Calu3 (cell line): ENCODE measurements around the gene LY6G5C. TPM values are rescaled to one million over a fixed set of nuclear protein-coding genes. Genes with fewer than 3 reads are reported as not detected.

ENCODE experiments used
- BruUV-seq: library from RNA; stranded (reverse); fragments of 400-500 nt; replicated peaks from 2 replicates; lab custom pipeline; 2021; lab: Mats Ljungman, UMichigan
- CTCF ChIA-PET: fragments of 300-600 bp; sonication (Branson Sonifier 250); formaldehyde crosslinking; loops from one replicate; lab custom pipeline; 2022; ENCODE audit warnings: antibody characterized with exemption; lab: Charles Lee
- DNase-seq: peaks from one replicate; pipeline ENCODE4 v3.0.0; 2022
- H3K27ac Mint-ChIP-seq: one replicate; pipeline ENCODE4 v1.8.0; 2022; ENCODE audit warnings: mixed read lengths; ENCODE audit not compliant: unreplicated experiment
- H3K27me3 Mint-ChIP-seq: one replicate; pipeline ENCODE4 v1.8.0; 2022; ENCODE audit warnings: mixed read lengths; ENCODE audit not compliant: unreplicated experiment
- H3K36me3 Mint-ChIP-seq: one replicate; pipeline ENCODE4 v1.8.0; 2022; ENCODE audit warnings: mild to moderate bottlenecking, moderate library complexity, mixed read lengths; ENCODE audit not compliant: insufficient read depth, unreplicated experiment
- H3K4me1 Mint-ChIP-seq: one replicate; pipeline ENCODE4 v1.8.0; 2022; ENCODE audit warnings: mild to moderate bottlenecking, low read depth, mixed read lengths; ENCODE audit not compliant: unreplicated experiment
- H3K4me3 Mint-ChIP-seq: one replicate; pipeline ENCODE4 v1.8.0; 2022; ENCODE audit warnings: mild to moderate bottlenecking, low read depth, moderate library complexity, mixed read lengths; ENCODE audit not compliant: unreplicated experiment
- H3K9me3 Mint-ChIP-seq: one replicate; pipeline ENCODE4 v1.8.0; 2022; ENCODE audit warnings: low read depth, mixed read lengths; ENCODE audit not compliant: unreplicated experiment
- intact Hi-C: fragments of 100-400 bp; cut with micrococcal nuclease; formaldehyde crosslinking; loops from one replicate; pipeline ENCODE4 v1.10.0; 2022; ENCODE audit not compliant: unreplicated experiment
- total RNA-seq: library from RNA; stranded (reverse); gene quantifications from 2 replicates; pipeline ENCODE4 v1.2.3, GENCODE V29; 2022
- TF ChIP-seq, protein P1 (sequence below): fragments of 200-600 bp; IDR thresholded peaks from one replicate; pipeline ENCODE4 v1.8.0; 2022; ENCODE audit warnings: antibody characterized with exemption; ENCODE audit not compliant: unreplicated experiment

Gene LY6G5C
- total RNA-seq, 1 experiment from 2014 or later: 4.9 TPM

GRCh38 chr6:31718265-31718664 lies 37.4 kb upstream of the LY6G5C start:
- peak overlapping the region; percentile 26 for H3K27ac Mint-ChIP-seq
- peaks cover 7% of the 10 kb centered on the region for H3K36me3 Mint-ChIP-seq
- DNase-seq: peak; percentile 88
- intact Hi-C loops: no loop called here
- TF ChIP-seq, protein P1, sequence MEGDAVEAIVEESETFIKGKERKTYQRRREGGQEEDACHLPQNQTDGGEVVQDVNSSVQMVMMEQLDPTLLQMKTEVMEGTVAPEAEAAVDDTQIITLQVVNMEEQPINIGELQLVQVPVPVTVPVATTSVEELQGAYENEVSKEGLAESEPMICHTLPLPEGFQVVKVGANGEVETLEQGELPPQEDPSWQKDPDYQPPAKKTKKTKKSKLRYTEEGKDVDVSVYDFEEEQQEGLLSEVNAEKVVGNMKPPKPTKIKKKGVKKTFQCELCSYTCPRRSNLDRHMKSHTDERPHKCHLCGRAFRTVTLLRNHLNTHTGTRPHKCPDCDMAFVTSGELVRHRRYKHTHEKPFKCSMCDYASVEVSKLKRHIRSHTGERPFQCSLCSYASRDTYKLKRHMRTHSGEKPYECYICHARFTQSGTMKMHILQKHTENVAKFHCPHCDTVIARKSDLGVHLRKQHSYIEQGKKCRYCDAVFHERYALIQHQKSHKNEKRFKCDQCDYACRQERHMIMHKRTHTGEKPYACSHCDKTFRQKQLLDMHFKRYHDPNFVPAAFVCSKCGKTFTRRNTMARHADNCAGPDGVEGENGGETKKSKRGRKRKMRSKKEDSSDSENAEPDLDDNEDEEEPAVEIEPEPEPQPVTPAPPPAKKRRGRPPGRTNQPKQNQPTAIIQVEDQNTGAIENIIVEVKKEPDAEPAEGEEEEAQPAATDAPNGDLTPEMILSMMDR: no peak
- H3K9me3 Mint-ChIP-seq: no peaks in the 10 kb centered on the region
- no peak overlapping the region for H3K4me3 Mint-ChIP-seq
- no TSS peak for BruUV-seq
- CTCF ChIA-PET: no interaction called here
- peaks cover 29% of the 10 kb centered on the region for H3K27me3 Mint-ChIP-seq
- peaks cover 34% of the 10 kb centered on the region for H3K4me1 Mint-ChIP-seq

DNA sequence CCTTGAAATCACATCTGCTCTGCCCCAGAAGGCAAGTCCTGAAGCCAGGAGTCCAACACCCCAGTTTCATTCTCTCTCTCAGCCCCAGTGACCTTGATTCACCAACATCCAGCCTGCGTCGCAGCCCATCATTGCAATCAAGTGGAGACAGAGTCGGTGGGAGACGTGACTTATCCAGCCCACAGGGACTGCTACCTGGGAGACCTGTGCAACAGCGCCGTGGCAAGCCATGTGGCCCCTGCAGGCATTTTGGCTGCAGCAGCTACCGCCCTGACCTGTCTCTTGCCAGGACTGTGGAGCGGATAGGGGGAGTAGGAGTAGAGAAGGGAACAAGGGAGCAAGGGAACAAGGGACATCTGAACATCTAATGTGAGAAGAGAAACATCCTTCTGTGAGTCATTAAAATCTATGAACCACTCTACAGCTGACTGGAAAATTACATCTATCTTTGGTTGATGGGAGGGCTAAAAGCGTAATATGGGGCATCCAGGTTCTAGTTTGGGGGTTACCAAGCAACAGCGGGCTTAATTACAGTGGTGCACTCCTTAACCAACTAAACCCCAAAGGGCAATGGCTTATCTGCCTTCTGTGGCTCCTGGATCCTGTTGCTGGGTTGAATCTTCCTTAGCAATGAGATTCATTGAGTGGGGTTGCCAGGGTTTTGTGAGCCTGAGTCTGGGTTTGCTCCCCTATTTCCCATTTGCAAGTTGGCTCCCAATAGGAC lies 36.8 kb upstream of the LY6G5C start:
- DNase-seq: peak; percentile 77
- Mint-ChIP-seq H3K9me3 (no peaks in the 10 kb centered on the region), H3K4me3 (peak overlapping the region; percentile 24), H3K27me3 (peaks cover 35% of the 10 kb centered on the region), H3K27ac (peak overlapping the region; percentile 26), H3K36me3 (peaks cover 7% of the 10 kb centered on the region), H3K4me1 (peaks cover 34% of the 10 kb centered on the region)
- BruUV-seq: no TSS peak
- intact Hi-C loops: no loop called here
- CTCF ChIA-PET: interaction anchor here (0.5 to 0.6 kb wide), 2 partner anchors 9 to 20 kb away, joined by 3 to 10 read pairs; no protein-coding TSS in a partner anchor
- TF ChIP-seq, protein P1: peak; percentile 58

DNA sequence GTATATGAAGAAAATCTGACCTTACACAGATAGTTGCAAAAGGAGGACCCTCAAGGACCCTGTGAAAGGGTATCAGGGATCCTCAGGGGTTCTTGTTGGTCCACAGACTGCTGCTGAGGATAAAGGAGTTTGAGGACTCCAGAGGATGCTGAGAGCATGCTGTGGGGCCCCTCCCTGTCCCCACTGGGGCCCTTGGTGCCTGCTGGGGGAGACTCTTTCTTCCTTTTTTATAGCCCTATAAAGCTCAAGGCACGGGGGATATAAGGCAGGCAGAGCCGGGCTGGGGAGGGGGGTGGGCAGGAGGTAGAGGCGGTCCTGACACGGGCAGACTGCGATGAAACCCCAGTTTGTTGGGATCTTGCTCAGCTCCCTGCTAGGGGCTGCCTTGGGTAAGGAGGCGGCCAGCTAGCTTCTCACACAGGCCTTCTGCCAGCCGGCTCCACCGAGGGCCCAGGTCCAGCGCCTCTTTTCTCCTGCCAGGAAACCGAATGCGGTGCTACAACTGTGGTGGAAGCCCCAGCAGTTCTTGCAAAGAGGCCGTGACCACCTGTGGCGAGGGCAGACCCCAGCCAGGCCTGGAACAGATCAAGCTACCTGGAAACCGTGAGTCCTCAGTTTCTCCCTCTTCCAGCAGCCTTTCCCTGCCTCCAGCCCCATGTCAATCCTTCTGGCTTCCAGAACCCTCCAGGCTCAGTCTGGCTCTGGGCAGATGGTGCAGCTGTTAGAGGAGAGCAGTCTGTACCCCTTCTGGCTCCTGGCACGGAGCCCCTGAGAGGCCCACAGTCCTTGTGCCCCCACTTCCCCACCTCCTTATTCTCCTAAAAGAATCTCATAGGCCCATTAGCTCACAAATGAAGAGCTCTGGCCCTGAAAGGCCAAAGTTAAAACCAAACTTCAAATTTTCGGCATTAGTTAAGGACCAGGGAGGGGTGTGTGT lies 34.4 kb upstream of the LY6G5C start, which contains the start of gene LY6G6D:
Gene LY6G6D (plus strand): TSS at position 327 of the 937 bp plus-strand sequence. CDS start 8 bp downstream, at position 335.
- H3K4me3 Mint-ChIP-seq: no peak within 1 kb of the TSS
- peaks cover 53% of the 10 kb centered on the region for H3K4me1 Mint-ChIP-seq
- H3K27ac Mint-ChIP-seq: no peak within 1 kb of the TSS

More for the DNA sequence above, 34.4 kb upstream of the LY6G5C start, which contains the start of gene LY6G6D:
- CTCF ChIA-PET: interaction anchor here (0.7 to 1.9 kb wide), 4 partner anchors 15 to 107 kb away, joined by 4 to 9 read pairs (median 6); partner anchors contain the start of gene DDAH2
- TF ChIP-seq, protein P1: no peak
- DNase-seq: no peak
- H3K27me3 Mint-ChIP-seq: peaks cover 28% of the 10 kb centered on the region
- intact Hi-C loops: no loop called here
- peaks cover 10% of the 10 kb centered on the region for H3K36me3 Mint-ChIP-seq
- no peaks in the 10 kb centered on the region for H3K9me3 Mint-ChIP-seq
- no TSS peak for BruUV-seq
